H54 (cell line): Measurements from ENCODE around the gene CHRM1.
"Not testable (repeated sequence)": the region's sequence is repeated elsewhere in the genome, so short reads cannot be mapped to it uniquely, and the experiment has no call there.

Source experiments
- DNase-seq: peaks from one replicate; pipeline ENCODE4 v3.0.0; 2011; ENCODE audit warnings: low spot score, mixed read lengths; ENCODE audit not compliant: insufficient read length
- FAIRE-seq: peaks from 3 replicates; lab custom pipeline; 2011; peaks lifted over from hg19 to GRCh38; lab: Jason Lieb, UNC
- POLR2A ChIP-seq: IDR thresholded peaks from 2 replicates; pipeline ENCODE4 v1.6.1; 2011; ENCODE audit warnings: low read depth, mild to moderate bottlenecking, low read length

Gene CHRM1

GRCh38 chr11:62921201-62921572 is at the start of gene CHRM1:
CHRM1 (minus strand) TSS chr11:62921363; CDS start chr11:62911100, 10,263 bp downstream.
- DNase-seq (no peak), FAIRE-seq (no peak)
- TF ChIP-seq POLR2A: no peak

GRCh38 chr11:62965574-62965973 is 44.4 kb upstream of the CHRM1 start:
- DNase-seq: no peak
- no peak for TF ChIP-seq POLR2A
- FAIRE-seq: no peak

GRCh38 chr11:62962391-62962790 is 41.2 kb upstream of the CHRM1 start:
- DNase-seq (no peak), FAIRE-seq (no peak)
- no peak for TF ChIP-seq POLR2A

- no peak for DNase-seq
- FAIRE-seq: no peak
- TF ChIP-seq POLR2A: no peak
Measured at GRCh38 chr11:62961017-62961570, 39.9 kb upstream of the CHRM1 start.

GRCh38 chr11:62959422-62959980 is 38.3 kb upstream of the CHRM1 start:
- no peak for TF ChIP-seq POLR2A
- no peak for FAIRE-seq
- DNase-seq: no peak

GRCh38 chr11:62958547-62959421 is 37.6 kb upstream of the CHRM1 start:
- TF ChIP-seq POLR2A: no peak
- DNase-seq: peak; percentile 14
- no peak for FAIRE-seq

- no peak for DNase-seq
- no peak for TF ChIP-seq POLR2A
- no peak for FAIRE-seq
Measured at GRCh38 chr11:62957147-62957546, 36.0 kb upstream of the CHRM1 start.

- no peak for FAIRE-seq
- TF ChIP-seq POLR2A: no peak
- DNase-seq: no peak
Measured at GRCh38 chr11:62954478-62954877, 33.3 kb upstream of the CHRM1 start.

- FAIRE-seq: no peak
- TF ChIP-seq POLR2A: no peak
- no peak for DNase-seq
Measured at GRCh38 chr11:62953811-62954210, 32.6 kb upstream of the CHRM1 start.

GRCh38 chr11:62948765-62949320 is 27.7 kb upstream of the CHRM1 start:
- no peak for TF ChIP-seq POLR2A
- DNase-seq: no peak
- FAIRE-seq: no peak

- FAIRE-seq, DNase-seq: not testable (repeated sequence)
Measured at GRCh38 chr11:62945538-62945937, 24.4 kb upstream of the CHRM1 start.

GRCh38 chr11:62937528-62937927 is 16.4 kb upstream of the CHRM1 start:
- not testable (repeated sequence) for FAIRE-seq, DNase-seq

GRCh38 chr11:62934496-62934785 is 13.3 kb upstream of the CHRM1 start:
- DNase-seq (no peak), FAIRE-seq (no peak)
- no peak for TF ChIP-seq POLR2A

GRCh38 chr11:62933750-62934495 is 12.8 kb upstream of the CHRM1 start:
- no peak for TF ChIP-seq POLR2A
- FAIRE-seq (no peak), DNase-seq (no peak)
